HepG2 (cell line): ENCODE results near the gene RANBP17. TPM values are rescaled to one million over a fixed set of nuclear protein-coding genes. Genes with fewer than 3 reads are reported as not detected.

ENCODE experiments used
- ATAC-seq: fragments of 200-7000 bp; cut with Tn5 transposase; 3 replicates; pipeline ENCODE4 v1.9.1; 2020; ENCODE audit warnings: mild to moderate bottlenecking, moderate library complexity
- BruUV-seq: library from RNA; stranded (reverse); fragments of 400-500 nt; replicated peaks from 2 replicates; lab custom pipeline; 2021; lab: Mats Ljungman, UMichigan
- CTCF ChIA-PET: fragments of 300-600 bp; formaldehyde crosslinking; extraction: SDS; loops from one replicate; lab custom pipeline; 2021; ENCODE audit warnings: low total read pairs, inconsistent platforms, low intra/inter-chr PET ratio; lab: Yijun Ruan, JAX
- POLR2A ChIA-PET: fragments of 350-600 bp; sonication (Branson Sonifier 250); formaldehyde crosslinking; loops from one replicate; lab custom pipeline; 2020; ENCODE audit warnings: antibody characterized with exemption, inconsistent platforms; lab: Yijun Ruan, JAX
- DNase-seq: peaks from one replicate; pipeline ENCODE4 v3.0.0-alpha.2; 2015; ENCODE audit warnings: low spot score
- FAIRE-seq: peaks from 3 replicates; lab custom pipeline; 2011; peaks lifted over from hg19 to GRCh38; lab: Jason Lieb, UNC
- H2AFZ ChIP-seq: one replicate; pipeline ENCODE4 v1.6.1; 2011; ENCODE audit warnings: low read length, inconsistent platforms
- H3K27ac ChIP-seq: fragments of 300-600 bp; 3 replicates; pipeline ENCODE4 v1.8.0; 2011; ENCODE audit warnings: mixed run types, mild to moderate bottlenecking, mixed read lengths, low read length, inconsistent platforms; ENCODE audit not compliant: insufficient read depth; ENCODE audit errors: extremely low read length
- H3K27me3 ChIP-seq, 2 experiments: fragments of 200-600 bp in 1 of 2; 2 replicates in 1 of 2; 3 replicates in 1 of 2; pipeline versions ENCODE4 v1.6.0 to v1.8.0; 2011; ENCODE audit warnings: low read length in 2 of 2, mild to moderate bottlenecking in 2 of 2, moderate library complexity in 2 of 2, inconsistent platforms in 1 of 2; ENCODE audit not compliant: insufficient read depth in 2 of 2, control insufficient read depth in 1 of 2
- H3K36me3 ChIP-seq, 2 experiments: fragments of 200-600 bp in 1 of 2; replicated peaks in 1 of 2; 2 replicates in 1 of 2; 3 replicates in 1 of 2; pipeline versions ENCODE4 v1.5.1 to v1.8.0; 2011; ENCODE audit warnings: low read length in 2 of 2, inconsistent platforms in 1 of 2; ENCODE audit not compliant: insufficient read depth in 2 of 2, control insufficient read depth in 1 of 2
- H3K4me1 ChIP-seq: 2 replicates; pipeline ENCODE4 v1.5.1; 2012; ENCODE audit warnings: low read length, inconsistent platforms; ENCODE audit not compliant: insufficient read depth
- H3K4me2 ChIP-seq: 2 replicates; pipeline ENCODE4 v1.6.0; 2011; ENCODE audit warnings: low read depth, low read length, inconsistent platforms
- H3K4me3 ChIP-seq, 3 experiments: fragments of 200-600 bp in 1 of 3; sonication (generic), shearing (Covaris generic) in 1 of 3; replicated peaks in 1 of 3; 2 replicates each; pipeline ENCODE4 v1.5.1; 2011 to 2016; ENCODE audit warnings: low read length in 3 of 3, inconsistent platforms in 2 of 3, low read depth in 2 of 3, mild to moderate bottlenecking in 2 of 3, control low read depth in 1 of 3, mixed read lengths in 1 of 3; ENCODE audit not compliant: insufficient read depth in 1 of 3
- H3K79me2 ChIP-seq: one replicate; pipeline ENCODE4 v1.6.1; 2011; ENCODE audit warnings: low read length, inconsistent platforms; ENCODE audit not compliant: insufficient read depth
- H3K9ac ChIP-seq: 2 replicates; pipeline ENCODE4 v1.6.0; 2011; ENCODE audit warnings: mild to moderate bottlenecking, low read depth, low read length, inconsistent platforms; ENCODE audit not compliant: insufficient read depth
- H3K9me3 ChIP-seq: 2 replicates; pipeline ENCODE4 v1.5.1; 2012; ENCODE audit warnings: mild to moderate bottlenecking, low read length
- H4K20me1 ChIP-seq: 2 replicates; pipeline ENCODE4 v1.6.0; 2011; ENCODE audit warnings: inconsistent platforms, mild to moderate bottlenecking, low read length, moderate library complexity; ENCODE audit not compliant: insufficient read depth
- ARHGAP35 ChIP-seq: sonication (generic); formaldehyde crosslinking; IDR thresholded peaks from 2 replicates; pipeline ENCODE4 v1.9.0; 2022; ENCODE audit warnings: mild to moderate bottlenecking, inconsistent platforms, moderate library complexity, missing genetic modification reagents, borderline replicate concordance
- CBFB ChIP-seq: sonication (generic); formaldehyde crosslinking; IDR thresholded peaks from 2 replicates; pipeline ENCODE4 v1.4.0; 2020; ENCODE audit warnings: missing genetic modification reagents
- CBX5 ChIP-seq: sonication (generic); formaldehyde crosslinking; IDR thresholded peaks from 2 replicates; pipeline ENCODE4 v1.4.0; 2020; ENCODE audit warnings: missing genetic modification reagents, borderline replicate concordance
- HDAC1 ChIP-seq: sonication (generic); formaldehyde crosslinking; IDR thresholded peaks from 2 replicates; pipeline ENCODE4 v1.5.1; 2020; ENCODE audit warnings: mild to moderate bottlenecking, missing genetic modification reagents
- KAT8 ChIP-seq: IDR thresholded peaks from 2 replicates; pipeline ENCODE4 v1.6.1; 2016; ENCODE audit warnings: missing genetic modification reagents, missing compliant biosample characterization
- MAFG ChIP-seq: sonication (generic); formaldehyde crosslinking; IDR thresholded peaks from 2 replicates; pipeline ENCODE4 v1.5.1; 2020; ENCODE audit warnings: mild to moderate bottlenecking, missing genetic modification reagents
- NFRKB ChIP-seq: fragments of 450-650 bp; IDR thresholded peaks from 2 replicates; pipeline ENCODE4 v1.6.1; 2017
- PREB ChIP-seq: sonication (generic); formaldehyde crosslinking; IDR thresholded peaks from 2 replicates; pipeline ENCODE4 v1.4.0; 2020; ENCODE audit warnings: missing genetic modification reagents
- SETDB1 ChIP-seq: sonication (generic); formaldehyde crosslinking; IDR thresholded peaks from 2 replicates; pipeline ENCODE4 v1.5.1; 2020; ENCODE audit warnings: missing genetic modification reagents, mild to moderate bottlenecking, borderline replicate concordance
- TP53 ChIP-seq: sonication (generic); formaldehyde crosslinking; conservative IDR thresholded peaks from 2 replicates; pipeline ENCODE4 v1.4.0; 2020; ENCODE audit warnings: missing genetic modification reagents
- XRCC5 ChIP-seq: fragments of 200-400 bp; formaldehyde crosslinking; optimal IDR thresholded peaks from 2 replicates; pipeline ENCODE3; 2017; ENCODE audit warnings: mild to moderate bottlenecking, low read length
- ZBTB3 ChIP-seq: sonication (generic); formaldehyde crosslinking; IDR thresholded peaks from 2 replicates; pipeline ENCODE4 v1.4.0; 2020; ENCODE audit warnings: low read depth, mild to moderate bottlenecking, moderate library complexity, missing genetic modification reagents, borderline replicate concordance
- ZGPAT ChIP-seq: IDR thresholded peaks from 2 replicates; pipeline ENCODE4 v1.6.1; 2016; ENCODE audit warnings: mild to moderate bottlenecking
- ZNF292 ChIP-seq: sonication (generic); formaldehyde crosslinking; IDR thresholded peaks from 2 replicates; pipeline ENCODE4 v1.8.1; 2022; ENCODE audit warnings: mild to moderate bottlenecking, low read depth, missing genetic modification reagents, borderline replicate concordance
- ZNF317 ChIP-seq: sonication (generic); formaldehyde crosslinking; IDR thresholded peaks from 2 replicates; pipeline ENCODE4 v1.5.0; 2020; ENCODE audit warnings: mild to moderate bottlenecking, missing genetic modification reagents
- ZNF720 ChIP-seq: sonication (generic); formaldehyde crosslinking; IDR thresholded peaks from 2 replicates; pipeline ENCODE4 v1.4.0; 2020; ENCODE audit warnings: missing genetic modification reagents
- ZNF75D ChIP-seq: sonication (generic); formaldehyde crosslinking; IDR thresholded peaks from 2 replicates; pipeline ENCODE4 v1.8.1; 2023; ENCODE audit warnings: missing genetic modification reagents, mild to moderate bottlenecking, borderline replicate concordance
- ZNF781 ChIP-seq: sonication (generic); formaldehyde crosslinking; IDR thresholded peaks from 2 replicates; pipeline ENCODE4 v1.5.1; 2020; ENCODE audit warnings: borderline replicate concordance, mild to moderate bottlenecking, missing genetic modification reagents; ENCODE audit errors: not compliant biosample characterization
- ZNF788 ChIP-seq: sonication (generic); formaldehyde crosslinking; IDR thresholded peaks from 2 replicates; pipeline ENCODE4 v1.5.0; 2020; ENCODE audit warnings: mild to moderate bottlenecking, missing genetic modification reagents, borderline replicate concordance
- ZSCAN25 ChIP-seq: sonication (generic); formaldehyde crosslinking; IDR thresholded peaks from 2 replicates; pipeline ENCODE4 v1.8.0; 2022; ENCODE audit warnings: mild to moderate bottlenecking, missing genetic modification reagents
- WGBS: methylation state at CpG from one replicate; pipeline ENCODE4 v1.1.6; 2017; ENCODE audit warnings: low lambda C conversion rate; 5-methylcytosine and 5-hydroxymethylcytosine counted together
- in situ Hi-C: cut with HindIII; loops from 2 replicates; pipeline ENCODE4 v1.10.0; 2017; ENCODE audit warnings: low pct_unique_long_range_greater_than_20kb; ENCODE audit not compliant: extremely low pct_ligation_motif_present
- intact Hi-C: fragments of 100-400 bp; cut with micrococcal nuclease; formaldehyde crosslinking; loops from one replicate; pipeline ENCODE4 v1.10.0; 2022; ENCODE audit not compliant: unreplicated experiment
- polyA plus RNA-seq, 8 experiments: library from polyadenylated mRNA; depleted of rRNA in 3 of 8; stranded (reverse) in 7 of 8; unstranded in 1 of 8; fragments of >200 nt; fragmentation: Illumina TruSeq in 4 of 8; extraction: Trizol in 4 of 8; gene quantifications; 2 replicates each; pipeline versions ENCODE4 v1.2.1 to v1.2.3, GENCODE V29; 2011 to 2016; ENCODE audit warnings: low read depth in 4 of 8, missing spikeins in 1 of 8, mixed read lengths in 1 of 8; ENCODE audit not compliant: insufficient read depth in 1 of 8
- total RNA-seq, 5 experiments: library from RNA; depleted of rRNA; stranded (reverse); fragments of >200 nt; fragmentation: Illumina TruSeq; extraction: Trizol; gene quantifications; 2 replicates each; pipeline ENCODE4 v1.2.3, GENCODE V29; 2016; ENCODE audit warnings: low read depth in 1 of 5

The RANBP17 gene
- total and polyA plus RNA-seq, 2 of the 13 experiments (the other 11 are each of a cell fraction or from before 2014, with no cell fraction given) = not detected

- Histone ChIP-seq H4K20me1 (no peaks in the 10 kb centered on the region), H3K4me2 (no peak overlapping the region), H3K4me1 (no peaks in the 10 kb centered on the region), H3K9ac (no peak overlapping the region), H3K36me3 (no peaks in the 10 kb centered on the region), H3K9me3 (no peaks in the 10 kb centered on the region), H3K27me3 (peaks cover 6 to 29% of the 10 kb centered on the region in 2 experiments; a peak in 4 of 5 replicates), H2AFZ (no peak overlapping the region), H3K4me3 (no peak overlapping the region), H3K27ac (no peak overlapping the region), H3K79me2 (no peaks in the 10 kb centered on the region)
- 0% methylated on average over 2 of the region's 2 CpGs for WGBS
- no peak for DNase-seq
- intact Hi-C loops (no loop called here), in situ Hi-C loops (no loop called here)
- FAIRE-seq = no peak
- ATAC-seq = no peak
- POLR2A ChIA-PET = no interaction called here
- no peak for TF ChIP-seq SETDB1
- no peak for TF ChIP-seq ZGPAT
- TF ChIP-seq XRCC5 = no peak
- TF ChIP-seq ZNF317 (CRISPR knock-in tag) = no peak
- CTCF ChIA-PET = no interaction called here
- no TSS peak for BruUV-seq
Observed at GRCh38 chr5:171299851-171300250, 438.0 kb downstream of the RANBP17 start.

- Histone ChIP-seq H3K4me1 (no peaks in the 10 kb centered on the region), H2AFZ (no peak overlapping the region), H4K20me1 (no peaks in the 10 kb centered on the region), H3K79me2 (no peaks in the 10 kb centered on the region), H3K9ac (no peak overlapping the region), H3K9me3 (no peaks in the 10 kb centered on the region), H3K27ac (no peak overlapping the region), H3K4me2 (no peak overlapping the region), H3K4me3 (no peak overlapping the region), H3K27me3 (peaks cover 6 to 30% of the 10 kb centered on the region in 2 experiments; a peak in 4 of 5 replicates), H3K36me3 (no peaks in the 10 kb centered on the region)
- in situ Hi-C loops (no loop called here), intact Hi-C loops (no loop called here)
- ChIA-PET CTCF (no interaction called here), POLR2A (no interaction called here)
- DNase-seq (no peak), FAIRE-seq (no peak), ATAC-seq (no peak)
- WGBS = 8% methylated on average over 3 of the region's 7 CpGs
- BruUV-seq = no TSS peak
- TF ChIP-seq CBX5 (CRISPR knock-in tag) (no peak), TP53 (CRISPR knock-in tag) (no peak), KAT8 (CRISPR knock-in tag) (no peak), ZNF720 (CRISPR knock-in tag) (no peak), MAFG (CRISPR knock-in tag) (no peak), HDAC1 (no peak), ZNF781 (no peak), NFRKB (no peak), CBFB (no peak), ARHGAP35 (CRISPR knock-in tag) (no peak), PREB (no peak), ZSCAN25 (no peak), ZNF75D (CRISPR knock-in tag) (no peak), ZBTB3 (CRISPR knock-in tag) (no peak), ZNF788 (no peak), ZNF292 (CRISPR knock-in tag) (no peak)
Observed at GRCh38 chr5:171300358-171300757, 438.5 kb downstream of the RANBP17 start.
